HepG2 (cell line): ENCODE results near the gene HCRT. TPM values are rescaled to one million over a fixed set of nuclear protein-coding genes. Genes with fewer than 3 reads are reported as not detected.

Experiments
- AGO1 ChIP-seq: fragments of 200-400 bp; formaldehyde crosslinking; IDR thresholded peaks from 2 replicates; pipeline ENCODE4 v1.6.1; 2017; ENCODE audit warnings: mild to moderate bottlenecking, low read depth, low read length, moderate library complexity; ENCODE audit not compliant: poor library complexity, severe bottlenecking
- ATF7-NPFF ChIP-seq: sonication (generic); formaldehyde crosslinking; IDR thresholded peaks from 2 replicates; pipeline ENCODE4 v1.8.1; 2023; ENCODE audit warnings: mild to moderate bottlenecking, low read depth, missing genetic modification reagents, moderate library complexity
- EEA1 ChIP-seq: sonication (generic); formaldehyde crosslinking; IDR thresholded peaks from 2 replicates; pipeline ENCODE4 v1.5.1; 2020; ENCODE audit warnings: mild to moderate bottlenecking, missing genetic modification reagents, borderline replicate concordance
- EHMT2 ChIP-seq: fragments of 200-600 bp; sonication (generic); IDR thresholded peaks from 2 replicates; pipeline ENCODE4 v1.7.0; 2017; ENCODE audit warnings: antibody characterized with exemption, low read depth, low read length, borderline replicate concordance
- FOXK2 ChIP-seq: fragments of 450-650 bp; IDR thresholded peaks from 2 replicates; pipeline ENCODE4 v1.6.1; 2016
- GTF3A ChIP-seq: sonication (generic); formaldehyde crosslinking; conservative IDR thresholded peaks from 2 replicates; pipeline ENCODE4 v1.4.0; 2020; ENCODE audit warnings: mild to moderate bottlenecking, missing genetic modification reagents
- GZF1 ChIP-seq: sonication (generic); formaldehyde crosslinking; IDR thresholded peaks from 2 replicates; pipeline ENCODE4 v1.5.1; 2020; ENCODE audit warnings: mild to moderate bottlenecking, missing genetic modification reagents
- HMG20A ChIP-seq: IDR thresholded peaks from 2 replicates; pipeline ENCODE4 v1.6.1; 2016; ENCODE audit warnings: borderline replicate concordance
- IKZF1 ChIP-seq: fragments of 450-650 bp; IDR thresholded peaks from 2 replicates; pipeline ENCODE4 v1.7.1; 2016
- IRX3 ChIP-seq: sonication (generic); formaldehyde crosslinking; IDR thresholded peaks from 2 replicates; pipeline ENCODE4 v1.8.1; 2023; ENCODE audit warnings: mild to moderate bottlenecking, low read depth, missing genetic modification reagents, borderline replicate concordance
- KLF6 ChIP-seq: IDR thresholded peaks from 2 replicates; pipeline ENCODE4 v1.8.0; 2016; ENCODE audit warnings: missing biosample characterization, missing genetic modification reagents
- MEIS2 ChIP-seq: sonication (generic); formaldehyde crosslinking; IDR thresholded peaks from 2 replicates; pipeline ENCODE4 v1.9.0; 2021; ENCODE audit warnings: mild to moderate bottlenecking, missing genetic modification reagents
- MTF2 ChIP-seq: sonication (generic); formaldehyde crosslinking; IDR thresholded peaks from 2 replicates; pipeline ENCODE4 v1.5.0; 2020; ENCODE audit warnings: missing genetic modification reagents, borderline replicate concordance
- RBAK ChIP-seq: sonication (generic); formaldehyde crosslinking; IDR thresholded peaks from 2 replicates; pipeline ENCODE4 v1.5.1; 2020; ENCODE audit warnings: mild to moderate bottlenecking, missing genetic modification reagents
- RORA ChIP-seq: sonication (generic); formaldehyde crosslinking; IDR thresholded peaks from 2 replicates; pipeline ENCODE4 v1.5.0; 2020; ENCODE audit warnings: mild to moderate bottlenecking, missing genetic modification reagents, moderate library complexity
- SOX6 ChIP-seq, 2 experiments: fragments of 450-650 bp in 1 of 2; sonication (generic) in 1 of 2; formaldehyde crosslinking in 1 of 2; IDR thresholded peaks; 2 replicates each; pipeline versions ENCODE4 v1.4.0 to v1.6.1; 2017 to 2020; ENCODE audit warnings: antibody characterized with exemption in 1 of 2, mild to moderate bottlenecking in 1 of 2, missing genetic modification reagents in 1 of 2
- SP1 ChIP-seq, 2 experiments: fragments of 450-650 bp in 1 of 2; sonication (generic) in 1 of 2; formaldehyde crosslinking in 1 of 2; IDR thresholded peaks; 2 replicates each; pipeline versions ENCODE4 v1.4.0 to v1.6.1; 2016 to 2020; ENCODE audit warnings: missing genetic modification reagents in 1 of 2
- SP140L ChIP-seq: sonication (generic); formaldehyde crosslinking; IDR thresholded peaks from 2 replicates; pipeline ENCODE4 v1.4.0; 2020; ENCODE audit warnings: missing genetic modification reagents, borderline replicate concordance
- TBP ChIP-seq: sonication (generic); formaldehyde crosslinking; IDR thresholded peaks from 2 replicates; pipeline ENCODE4 v1.5.0; 2020; ENCODE audit warnings: missing genetic modification reagents
- YEATS2 ChIP-seq: sonication (generic); formaldehyde crosslinking; IDR thresholded peaks from 2 replicates; pipeline ENCODE4 v1.4.0; 2020; ENCODE audit warnings: missing genetic modification reagents, borderline replicate concordance
- ZNF232 ChIP-seq: sonication (generic); formaldehyde crosslinking; IDR thresholded peaks from 2 replicates; pipeline ENCODE4 v1.4.0; 2020; ENCODE audit warnings: missing genetic modification reagents, borderline replicate concordance
- ZNF44 ChIP-seq: sonication (generic); formaldehyde crosslinking; IDR thresholded peaks from 2 replicates; pipeline ENCODE4 v1.5.1; 2020; ENCODE audit warnings: mild to moderate bottlenecking, missing genetic modification reagents
- ZNF510 ChIP-seq: sonication (generic); formaldehyde crosslinking; IDR thresholded peaks from 2 replicates; pipeline ENCODE4 v1.4.0; 2020; ENCODE audit warnings: low read depth, mild to moderate bottlenecking, missing genetic modification reagents
- ZNF564 ChIP-seq: sonication (generic); formaldehyde crosslinking; IDR thresholded peaks from 2 replicates; pipeline ENCODE4 v1.8.1; 2023; ENCODE audit warnings: mild to moderate bottlenecking, missing genetic modification reagents
- ZNF761 ChIP-seq: sonication (generic); formaldehyde crosslinking; conservative IDR thresholded peaks from 2 replicates; pipeline ENCODE4 v1.4.0; 2020; ENCODE audit warnings: mild to moderate bottlenecking, missing genetic modification reagents
- ZNF780A ChIP-seq: sonication (generic); formaldehyde crosslinking; IDR thresholded peaks from 2 replicates; pipeline ENCODE4 v1.8.0; 2022; ENCODE audit warnings: mild to moderate bottlenecking, missing genetic modification reagents, moderate library complexity
- ZNF788 ChIP-seq: sonication (generic); formaldehyde crosslinking; IDR thresholded peaks from 2 replicates; pipeline ENCODE4 v1.5.0; 2020; ENCODE audit warnings: mild to moderate bottlenecking, missing genetic modification reagents, borderline replicate concordance
- polyA plus RNA-seq, 8 experiments: library from polyadenylated mRNA; depleted of rRNA in 3 of 8; stranded (reverse) in 7 of 8; unstranded in 1 of 8; fragments of >200 nt; fragmentation: Illumina TruSeq in 4 of 8; extraction: Trizol in 4 of 8; gene quantifications; 2 replicates each; pipeline versions ENCODE4 v1.2.1 to v1.2.3, GENCODE V29; 2011 to 2016; ENCODE audit warnings: low read depth in 4 of 8, missing spikeins in 1 of 8, mixed read lengths in 1 of 8; ENCODE audit not compliant: insufficient read depth in 1 of 8
- total RNA-seq, 5 experiments: library from RNA; depleted of rRNA; stranded (reverse); fragments of >200 nt; fragmentation: Illumina TruSeq; extraction: Trizol; gene quantifications; 2 replicates each; pipeline ENCODE4 v1.2.3, GENCODE V29; 2016; ENCODE audit warnings: low read depth in 1 of 5
- TF ChIP-seq, protein P1 (sequence below): IDR thresholded peaks from 2 replicates; pipeline ENCODE4 v1.6.1; 2016; ENCODE audit warnings: mild to moderate bottlenecking
- TF ChIP-seq, protein P2 (sequence below): sonication (generic); formaldehyde crosslinking; IDR thresholded peaks from 2 replicates; pipeline ENCODE4 v1.4.0; 2020; ENCODE audit warnings: missing genetic modification reagents, borderline replicate concordance

Gene HCRT
- total and polyA plus RNA-seq, 2 of the 13 experiments (the other 11 are each of a cell fraction or from before 2014, with no cell fraction given): not detected

DNA sequence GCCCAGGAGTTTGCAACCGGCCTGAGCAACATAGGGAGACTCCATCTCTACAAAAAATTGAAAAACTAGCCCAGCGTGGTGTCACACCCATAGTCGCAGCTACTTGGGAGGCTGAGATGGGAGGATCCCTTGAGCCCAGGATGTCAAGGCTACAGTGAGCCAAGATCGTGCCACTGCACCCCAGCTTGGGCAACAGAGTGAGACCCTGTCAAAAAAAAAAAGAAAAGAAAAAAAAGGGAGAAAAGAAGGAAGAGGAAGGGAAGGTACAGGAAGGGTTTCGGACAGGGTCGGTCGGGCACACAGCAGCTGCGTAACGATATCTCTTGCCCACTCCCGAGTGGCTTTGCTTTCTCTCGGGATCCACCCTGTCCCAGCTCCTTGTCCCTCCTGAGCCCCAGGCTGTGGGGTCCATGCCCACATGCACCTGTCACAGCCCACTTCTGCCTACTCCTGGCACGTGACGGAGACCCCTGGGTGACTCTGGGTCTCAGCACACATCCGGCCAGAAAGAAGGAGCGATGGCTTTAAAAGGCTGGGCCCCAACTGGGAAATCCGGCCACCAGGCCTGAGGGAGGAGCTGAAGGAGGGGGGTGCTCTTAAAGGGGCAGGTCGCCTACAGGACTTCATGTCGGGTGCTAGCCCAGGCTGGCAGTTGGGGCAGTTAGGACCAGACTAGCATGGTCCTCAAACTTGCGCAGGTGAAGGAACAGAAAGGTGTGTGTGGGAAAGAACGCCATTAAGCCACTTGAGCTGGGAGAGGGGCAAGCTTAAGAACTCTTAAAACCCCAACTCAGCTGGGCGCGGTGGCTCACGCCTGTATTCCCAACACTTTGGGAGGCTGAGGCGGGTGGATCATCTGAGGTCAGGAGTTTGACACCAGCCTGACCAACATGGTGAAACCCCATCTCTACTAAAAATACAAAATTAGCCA is 9.0 kb upstream of the HCRT start, which contains the start of gene GHDC (continued):
- TF ChIP-seq IRX3 (no peak), MEIS2 (CRISPR knock-in tag) (no peak), ZNF761 (CRISPR knock-in tag) (no peak), GZF1 (CRISPR knock-in tag) (no peak), AGO1 (peak; percentile 69), ZNF44 (CRISPR knock-in tag) (no peak), SOX6 (IDR thresholded peaks at IDR 0.05) (no peak), SOX6 (CRISPR knock-in tag; IDR thresholded peaks at IDR 0.05) (peak; percentile 68; the same call in 1 of the 2 replicates), GTF3A (no peak), YEATS2 (CRISPR knock-in tag) (peak; percentile 88; the same call in 1 of the 2 replicates), HMG20A (CRISPR knock-in tag) (0 out of 2 replicates have a peak, but pooled peaks have one; percentile 38), ZNF788 (CRISPR knock-in tag) (peak; percentile 89; the same call in 1 of the 2 replicates), IKZF1 (no peak), ZNF780A (no peak), ZNF564 (CRISPR knock-in tag) (0 out of 2 replicates have a peak, but pooled peaks have one; percentile 70), EHMT2 (no peak), ZNF510 (CRISPR knock-in tag) (peak; percentile 78; the same call in 1 of the 2 replicates), MTF2 (CRISPR knock-in tag) (no peak), RBAK (CRISPR knock-in tag) (no peak), SP140L (CRISPR knock-in tag) (no peak), ZNF232 (peak; percentile 52; the same call in 1 of the 2 replicates), RORA (CRISPR knock-in tag) (no peak), KLF6 (CRISPR knock-in tag) (peak; percentile 45; the same call in 1 of the 2 replicates), ATF7-NPFF (CRISPR knock-in tag) (0 out of 2 replicates have a peak, but pooled peaks have one; percentile 30), SP1 (IDR thresholded peaks at IDR 0.05) (peak; percentile 62), SP1 (CRISPR knock-in tag; IDR thresholded peaks at IDR 0.05) (peak; percentile 99), FOXK2 (no peak), TBP (no peak), EEA1 (CRISPR knock-in tag) (peak; percentile 71; the same call in 1 of the 2 replicates)
- TF ChIP-seq, protein P1, sequence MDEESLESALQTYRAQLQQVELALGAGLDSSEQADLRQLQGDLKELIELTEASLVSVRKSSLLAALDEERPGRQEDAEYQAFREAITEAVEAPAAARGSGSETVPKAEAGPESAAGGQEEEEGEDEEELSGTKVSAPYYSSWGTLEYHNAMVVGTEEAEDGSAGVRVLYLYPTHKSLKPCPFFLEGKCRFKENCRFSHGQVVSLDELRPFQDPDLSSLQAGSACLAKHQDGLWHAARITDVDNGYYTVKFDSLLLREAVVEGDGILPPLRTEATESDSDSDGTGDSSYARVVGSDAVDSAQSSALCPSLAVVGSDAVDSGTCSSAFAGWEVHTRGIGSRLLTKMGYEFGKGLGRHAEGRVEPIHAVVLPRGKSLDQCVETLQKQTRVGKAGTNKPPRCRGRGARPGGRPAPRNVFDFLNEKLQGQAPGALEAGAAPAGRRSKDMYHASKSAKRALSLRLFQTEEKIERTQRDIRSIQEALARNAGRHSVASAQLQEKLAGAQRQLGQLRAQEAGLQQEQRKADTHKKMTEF (CRISPR knock-in tag): peak; percentile 83
- TF ChIP-seq, protein P2, sequence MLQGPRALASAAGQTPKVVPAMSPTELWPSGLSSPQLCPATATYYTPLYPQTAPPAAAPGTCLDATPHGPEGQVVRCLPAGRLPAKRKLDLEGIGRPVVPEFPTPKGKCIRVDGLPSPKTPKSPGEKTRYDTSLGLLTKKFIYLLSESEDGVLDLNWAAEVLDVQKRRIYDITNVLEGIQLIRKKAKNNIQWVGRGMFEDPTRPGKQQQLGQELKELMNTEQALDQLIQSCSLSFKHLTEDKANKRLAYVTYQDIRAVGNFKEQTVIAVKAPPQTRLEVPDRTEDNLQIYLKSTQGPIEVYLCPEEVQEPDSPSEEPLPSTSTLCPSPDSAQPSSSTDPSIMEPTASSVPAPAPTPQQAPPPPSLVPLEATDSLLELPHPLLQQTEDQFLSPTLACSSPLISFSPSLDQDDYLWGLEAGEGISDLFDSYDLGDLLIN: no peak
